H9 (cell line): Measurements from ENCODE around the gene PLXNA4. TPM values are rescaled to one million over a fixed set of nuclear protein-coding genes. Genes with fewer than 3 reads are reported as not detected.

Experiments
- DNase-seq: peaks from one replicate; pipeline ENCODE4 v3.0.0-alpha.2; 2017
- H2AFZ ChIP-seq: one replicate; pipeline ENCODE4 v1.6.1; 2013; ENCODE audit warnings: mild to moderate bottlenecking, low read length, control low read depth, moderate library complexity
- H2AK5ac ChIP-seq: 2 replicates; pipeline ENCODE4 v1.6.1; 2013; ENCODE audit warnings: low read length, control low read depth, mixed read lengths; ENCODE audit not compliant: insufficient read length
- H2BK120ac ChIP-seq: one replicate; pipeline ENCODE4 v1.6.1; 2013; ENCODE audit warnings: low read depth, mild to moderate bottlenecking, low read length, control low read depth, inconsistent platforms; ENCODE audit not compliant: poor library complexity, severe bottlenecking
- H2BK12ac ChIP-seq: 2 replicates; pipeline ENCODE4 v1.6.1; 2013; ENCODE audit warnings: low read length, control low read depth, mixed read lengths, low read depth; ENCODE audit not compliant: insufficient read length
- H2BK15ac ChIP-seq: 2 replicates; pipeline ENCODE4 v1.6.1; 2013; ENCODE audit warnings: low read depth, low read length, control low read depth
- H2BK20ac ChIP-seq: one replicate; pipeline ENCODE4 v1.6.1; 2013; ENCODE audit warnings: low read depth, mild to moderate bottlenecking, low read length, control low read depth, inconsistent platforms; ENCODE audit not compliant: poor library complexity, severe bottlenecking
- H2BK5ac ChIP-seq: 2 replicates; pipeline ENCODE4 v1.6.1; 2013; ENCODE audit warnings: low read length, control low read depth, mixed read lengths; ENCODE audit not compliant: insufficient read length
- H3K14ac ChIP-seq: 2 replicates; pipeline ENCODE4 v1.6.1; 2013; ENCODE audit warnings: low read length, control low read depth; ENCODE audit not compliant: insufficient read depth
- H3K18ac ChIP-seq: 2 replicates; pipeline ENCODE4 v1.6.1; 2013; ENCODE audit warnings: low read depth, mild to moderate bottlenecking, mixed read lengths, low read length, control low read depth; ENCODE audit not compliant: insufficient read length
- H3K23ac ChIP-seq: 2 replicates; pipeline ENCODE4 v1.6.1; 2013; ENCODE audit warnings: low read length, control low read depth, mixed read lengths, low read depth; ENCODE audit not compliant: insufficient read length
- H3K23me2 ChIP-seq: 2 replicates; pipeline ENCODE4 v1.6.1; 2013; ENCODE audit warnings: low read depth, mild to moderate bottlenecking, mixed read lengths, low read length, control low read depth; ENCODE audit not compliant: insufficient read length, poor library complexity, severe bottlenecking
- H3K27ac ChIP-seq: 2 replicates; pipeline ENCODE4 v1.5.1; 2013; ENCODE audit warnings: low read length, control low read depth, mixed read lengths, low read depth; ENCODE audit not compliant: insufficient read length
- H3K27me3 ChIP-seq: 2 replicates; pipeline ENCODE4 v1.6.1; 2013; ENCODE audit warnings: low read length, control low read depth, inconsistent platforms; ENCODE audit not compliant: insufficient read depth
- H3K4ac ChIP-seq: 2 replicates; pipeline ENCODE4 v1.6.1; 2013; ENCODE audit warnings: low read depth, mild to moderate bottlenecking, control low read depth, inconsistent platforms, low read length, moderate library complexity
- H3K4me1 ChIP-seq: 2 replicates; pipeline ENCODE4 v1.6.1; 2013; ENCODE audit warnings: low read length, control low read depth, inconsistent platforms; ENCODE audit not compliant: insufficient read depth
- H3K4me2 ChIP-seq: 2 replicates; pipeline ENCODE4 v1.6.1; 2013; ENCODE audit warnings: low read length, control low read depth, mixed read lengths; ENCODE audit not compliant: insufficient read length, insufficient read depth
- H3K56ac ChIP-seq: 2 replicates; pipeline ENCODE4 v1.6.1; 2013; ENCODE audit warnings: low read depth, mild to moderate bottlenecking, mixed read lengths, low read length, control low read depth; ENCODE audit not compliant: insufficient read length
- H3K79me1 ChIP-seq: 2 replicates; pipeline ENCODE4 v1.6.1; 2013; ENCODE audit warnings: low read depth, mild to moderate bottlenecking, moderate library complexity, low read length, control low read depth, inconsistent platforms; ENCODE audit not compliant: insufficient read depth, poor library complexity, severe bottlenecking
- H3K79me2 ChIP-seq: 2 replicates; pipeline ENCODE4 v1.6.1; 2013; ENCODE audit warnings: low read length, control low read depth, inconsistent platforms; ENCODE audit not compliant: insufficient read depth
- H3K9ac ChIP-seq: 2 replicates; pipeline ENCODE4 v1.6.1; 2013; ENCODE audit warnings: low read length, control low read depth, mixed read lengths; ENCODE audit not compliant: insufficient read length; ENCODE audit errors: extremely low read depth
- H3K9me3 ChIP-seq: one replicate; pipeline ENCODE4 v1.6.1; 2013; ENCODE audit warnings: low read depth, low read length, inconsistent platforms; ENCODE audit not compliant: control insufficient read depth
- H3T11ph ChIP-seq: one replicate; pipeline ENCODE4 v1.6.1; 2013; ENCODE audit warnings: mild to moderate bottlenecking, low read length, control low read depth, inconsistent platforms
- H4K20me1 ChIP-seq: one replicate; pipeline ENCODE4 v1.6.1; 2013; ENCODE audit not compliant: control insufficient read depth, insufficient read length, insufficient read depth
- H4K5ac ChIP-seq: 2 replicates; pipeline ENCODE4 v1.6.1; 2013; ENCODE audit warnings: low read depth, mild to moderate bottlenecking, mixed read lengths, low read length, control low read depth; ENCODE audit not compliant: insufficient read length
- H4K8ac ChIP-seq: replicated peaks from 2 replicates; pipeline ENCODE4 v1.6.1; 2013; ENCODE audit warnings: low read length, control low read depth, mixed read lengths, low read depth; ENCODE audit not compliant: insufficient read length
- H4K91ac ChIP-seq: 2 replicates; pipeline ENCODE4 v1.6.1; 2013; ENCODE audit warnings: low read depth, mild to moderate bottlenecking, moderate library complexity, mixed read lengths, low read length, control low read depth; ENCODE audit not compliant: insufficient read length
- H3K27ac Mint-ChIP-seq, 3 experiments: 2 replicates in 2 of 3; 3 replicates in 1 of 3; pipeline ENCODE4 v1.8.0; 2020 to 2021; ENCODE audit warnings: mixed read lengths in 3 of 3, mild to moderate bottlenecking in 1 of 3, moderate library complexity in 1 of 3
- H3K27me3 Mint-ChIP-seq: 2 replicates; pipeline ENCODE4 v1.8.0; 2021; ENCODE audit warnings: low read depth, mild to moderate bottlenecking, moderate library complexity, mixed read lengths
- H3K36me3 Mint-ChIP-seq, 3 experiments: 2 replicates in 2 of 3; 3 replicates in 1 of 3; pipeline ENCODE4 v1.8.0; 2020 to 2021; ENCODE audit warnings: low read depth in 3 of 3, mixed read lengths in 3 of 3; ENCODE audit not compliant: insufficient read depth in 1 of 3
- H3K4me1 Mint-ChIP-seq, 2 experiments: 2 replicates each; pipeline ENCODE4 v1.8.0; 2020; ENCODE audit warnings: mixed read lengths in 2 of 2
- H3K4me3 Mint-ChIP-seq, 2 experiments: 2 replicates in 1 of 2; 3 replicates in 1 of 2; pipeline ENCODE4 v1.8.0; 2020 to 2021; ENCODE audit warnings: mild to moderate bottlenecking in 2 of 2, mixed read lengths in 2 of 2, moderate library complexity in 1 of 2
- H3K9me3 Mint-ChIP-seq, 2 experiments: 2 replicates in 1 of 2; 3 replicates in 1 of 2; pipeline ENCODE4 v1.8.0; 2020; ENCODE audit warnings: mild to moderate bottlenecking in 2 of 2, mixed read lengths in 2 of 2, moderate library complexity in 1 of 2
- WGBS: extraction: QIAGEN DNeasy Blood & Tissue Kit; methylation state at CpG from one replicate; pipeline ENCODE4 v1.1.7; 2013; ENCODE audit warnings: missing lambda C conversion rate, low lambda C conversion rate, mixed read lengths; ENCODE audit not compliant: insufficient read length; ENCODE audit errors: extremely low coverage; 5-methylcytosine and 5-hydroxymethylcytosine counted together
- total RNA-seq: library from RNA; stranded (reverse); gene quantifications from 2 replicates; pipeline ENCODE4 v1.2.1, GENCODE V29; 2021
- TF ChIP-seq, protein P1 (sequence below): fragments of 200-600 bp; sonication (generic); conservative IDR thresholded peaks from 3 replicates; pipeline ENCODE4 v1.8.0; 2021; ENCODE audit warnings: antibody characterized with exemption, mild to moderate bottlenecking

Gene PLXNA4
- total RNA-seq, 1 experiment from 2014 or later, result 0.35 TPM

DNA sequence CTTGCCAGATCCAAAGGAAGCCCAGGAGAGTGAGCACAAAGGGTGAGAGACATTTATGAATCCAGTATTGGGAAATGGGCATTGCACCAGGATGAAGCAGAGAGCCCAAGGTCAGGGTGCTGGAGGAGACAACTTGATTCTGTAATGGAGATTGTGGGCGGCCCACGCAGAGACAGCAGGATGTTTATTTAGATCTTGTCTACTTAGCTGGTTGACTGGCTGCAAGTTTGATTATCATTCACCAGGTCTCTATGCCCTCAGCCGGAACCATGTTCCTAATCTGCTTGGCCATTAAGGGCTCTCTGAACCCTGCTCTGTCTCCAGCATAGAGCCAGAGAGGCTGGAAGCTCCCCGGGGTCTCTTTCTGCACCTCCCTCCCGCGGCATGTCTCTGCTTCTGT, 188.7 kb downstream of the PLXNA4 start:
- no peak overlapping the region for H2BK120ac ChIP-seq
- no peak overlapping the region for H3K4me2 ChIP-seq
- no peaks in the 10 kb centered on the region for H4K20me1 ChIP-seq
- no peak for DNase-seq
- H3K56ac ChIP-seq, result no peak overlapping the region
- H3T11ph ChIP-seq, result no peak overlapping the region
- H2BK5ac ChIP-seq, result no peak overlapping the region
- H3K4me3 Mint-ChIP-seq, result no peak overlapping the region
- H4K5ac ChIP-seq, result no peak overlapping the region
- H3K27me3 ChIP-seq, result no peaks in the 10 kb centered on the region
- no peak overlapping the region for H3K9ac ChIP-seq
- no peak overlapping the region for H3K4ac ChIP-seq
- no peaks in the 10 kb centered on the region for H3K9me3 ChIP-seq
- no peak overlapping the region for H3K27ac ChIP-seq
- H3K23ac ChIP-seq, result no peak overlapping the region
- H4K8ac ChIP-seq, result no peak overlapping the region
- H3K27ac Mint-ChIP-seq, result no peak overlapping the region
- H2AFZ ChIP-seq, result no peak overlapping the region
- no peaks in the 10 kb centered on the region for H3K79me1 ChIP-seq
- H2BK12ac ChIP-seq, result no peak overlapping the region
- no peak overlapping the region for H4K91ac ChIP-seq
- no peaks in the 10 kb centered on the region for H3K36me3 Mint-ChIP-seq
- TF ChIP-seq, protein P1, sequence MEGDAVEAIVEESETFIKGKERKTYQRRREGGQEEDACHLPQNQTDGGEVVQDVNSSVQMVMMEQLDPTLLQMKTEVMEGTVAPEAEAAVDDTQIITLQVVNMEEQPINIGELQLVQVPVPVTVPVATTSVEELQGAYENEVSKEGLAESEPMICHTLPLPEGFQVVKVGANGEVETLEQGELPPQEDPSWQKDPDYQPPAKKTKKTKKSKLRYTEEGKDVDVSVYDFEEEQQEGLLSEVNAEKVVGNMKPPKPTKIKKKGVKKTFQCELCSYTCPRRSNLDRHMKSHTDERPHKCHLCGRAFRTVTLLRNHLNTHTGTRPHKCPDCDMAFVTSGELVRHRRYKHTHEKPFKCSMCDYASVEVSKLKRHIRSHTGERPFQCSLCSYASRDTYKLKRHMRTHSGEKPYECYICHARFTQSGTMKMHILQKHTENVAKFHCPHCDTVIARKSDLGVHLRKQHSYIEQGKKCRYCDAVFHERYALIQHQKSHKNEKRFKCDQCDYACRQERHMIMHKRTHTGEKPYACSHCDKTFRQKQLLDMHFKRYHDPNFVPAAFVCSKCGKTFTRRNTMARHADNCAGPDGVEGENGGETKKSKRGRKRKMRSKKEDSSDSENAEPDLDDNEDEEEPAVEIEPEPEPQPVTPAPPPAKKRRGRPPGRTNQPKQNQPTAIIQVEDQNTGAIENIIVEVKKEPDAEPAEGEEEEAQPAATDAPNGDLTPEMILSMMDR, result no peak
- WGBS, result no CpG with 5 or more reads among the region's 6 CpGs
- no peaks in the 10 kb centered on the region for H3K23me2 ChIP-seq
- H2BK20ac ChIP-seq, result no peak overlapping the region
- H3K27me3 Mint-ChIP-seq, result peaks cover 17% of the 10 kb centered on the region
- H3K79me2 ChIP-seq, result no peaks in the 10 kb centered on the region
- no peaks in the 10 kb centered on the region for H3K4me1 ChIP-seq
- H2BK15ac ChIP-seq, result no peak overlapping the region
- H3K4me1 Mint-ChIP-seq, result peaks cover 0 to 10% of the 10 kb centered on the region in 2 experiments; a peak in 3 of 4 replicates
- H3K9me3 Mint-ChIP-seq, result no peaks in the 10 kb centered on the region
- H2AK5ac ChIP-seq, result no peak overlapping the region
- no peak overlapping the region for H3K14ac ChIP-seq
- H3K18ac ChIP-seq, result no peak overlapping the region
